Measurements from ENCODE around the gene ADIRF.
"Not testable (repeated sequence)": the region's sequence is repeated elsewhere in the genome, so short reads cannot be mapped to it uniquely, and the experiment has no call there.

The ADIRF gene

DNA sequence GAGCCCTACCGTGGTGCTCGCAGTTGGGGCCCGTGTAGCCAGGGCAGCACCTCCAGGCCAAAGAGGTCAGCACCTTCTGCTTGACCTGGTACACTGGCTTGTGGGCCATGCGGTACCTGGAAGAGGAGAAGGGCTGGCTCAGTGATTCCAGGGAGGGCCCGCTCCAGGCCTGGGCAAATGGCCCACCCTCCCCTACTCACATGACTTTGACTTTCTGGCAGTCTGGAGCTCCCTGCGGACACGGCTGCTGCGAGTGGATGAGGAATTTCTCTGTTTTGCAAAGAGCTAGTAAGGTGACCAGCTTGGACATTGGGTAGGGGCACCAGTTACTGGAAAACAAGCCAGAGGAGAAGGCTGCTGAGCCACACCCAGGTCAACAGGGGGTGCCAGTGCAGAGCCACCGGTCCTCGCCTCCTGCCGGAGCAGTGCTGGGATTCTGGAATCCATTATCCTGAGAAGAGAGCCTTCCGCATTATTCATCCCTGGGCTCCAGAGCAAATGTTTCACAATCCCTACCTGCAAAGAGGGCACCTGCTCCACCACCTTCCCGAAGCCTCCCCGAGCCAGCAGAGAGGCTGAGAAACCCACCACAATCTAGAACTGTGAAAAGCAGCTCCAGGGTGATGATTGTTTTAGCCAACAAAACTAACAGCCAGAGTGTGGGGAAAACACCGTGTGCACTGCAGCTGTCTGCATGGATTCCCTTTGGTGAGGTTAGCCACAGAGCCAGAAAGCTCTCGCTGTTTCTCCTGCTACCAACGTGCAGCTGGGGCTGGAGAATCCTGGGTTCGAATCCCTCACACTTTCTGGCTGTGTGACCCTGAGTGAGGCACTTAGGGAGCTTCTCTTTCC, 22.7 kb upstream of the ADIRF start:
- no peak overlapping the region for H3K4me3 ChIP-seq
- peak overlapping the region in 4 of 21 experiments; percentile 4 to 40 (median 14) for H3K27ac ChIP-seq

DNA sequence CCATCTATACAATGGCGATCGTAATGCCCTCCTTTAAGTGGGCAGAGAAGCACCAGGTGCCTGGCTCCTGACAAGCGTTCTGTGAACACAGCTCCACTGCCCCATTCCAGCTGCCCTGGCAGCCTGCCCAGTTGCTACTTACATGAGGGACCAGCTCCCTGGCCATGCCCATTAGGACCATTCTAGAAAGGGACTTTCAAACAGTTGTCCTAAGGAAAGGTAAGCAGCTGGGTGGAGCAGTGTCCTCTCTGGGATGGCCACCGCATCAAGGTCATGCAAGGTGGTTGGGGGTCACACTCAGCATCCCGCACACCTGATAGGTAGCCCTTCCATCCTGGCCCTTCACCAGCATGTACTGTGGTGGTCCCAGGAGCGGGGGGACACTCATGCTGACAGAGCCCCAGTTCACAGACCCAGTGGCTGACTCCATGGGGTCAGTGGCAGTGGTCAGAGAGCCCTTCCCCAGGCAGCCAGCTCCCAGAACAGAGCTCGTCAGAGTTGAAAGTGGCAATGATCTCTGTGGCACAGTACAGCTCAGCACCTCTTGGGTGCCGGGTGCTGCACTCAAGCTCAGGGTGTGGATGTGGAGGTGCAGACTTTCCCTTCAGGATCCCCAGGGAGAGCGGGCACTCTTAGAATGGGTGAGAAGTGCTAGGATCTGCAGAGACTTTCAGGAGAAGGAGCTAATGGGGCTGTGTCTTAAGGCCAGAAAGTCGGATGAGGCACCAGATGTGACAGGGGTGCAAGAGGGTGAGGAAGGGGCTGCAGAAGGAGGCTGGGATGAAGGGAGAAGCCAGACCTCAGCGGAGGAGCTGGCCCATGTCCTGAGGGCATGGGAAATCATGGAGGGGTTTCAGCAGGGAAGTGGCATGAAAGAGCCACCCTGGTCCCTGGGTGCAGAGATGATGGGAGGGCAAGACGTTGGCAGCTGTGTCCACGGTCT, 21.8 kb upstream of the ADIRF start:
- no peak overlapping the region for H3K27ac ChIP-seq
- no peak overlapping the region for H3K4me3 ChIP-seq

DNA sequence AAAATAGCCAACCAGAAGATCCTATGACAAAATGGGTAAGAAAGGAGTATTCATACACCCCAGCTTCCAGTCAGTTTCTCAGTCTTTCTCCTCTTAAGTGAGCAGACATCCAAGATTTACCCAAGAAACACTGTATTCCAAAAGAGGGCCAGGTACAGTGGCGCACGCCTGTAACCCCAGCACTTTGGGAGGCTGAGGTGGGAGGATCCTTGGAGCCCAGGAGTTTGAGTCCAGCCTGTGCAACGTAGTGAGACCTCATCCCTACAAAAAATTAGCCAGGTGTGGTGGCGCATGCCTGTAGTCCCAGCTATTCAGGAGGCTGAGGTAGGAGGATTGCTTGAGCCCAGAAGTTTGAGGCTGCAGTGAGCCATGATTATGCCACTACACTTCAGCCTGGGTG, 20.5 kb upstream of the ADIRF start:
- H3K27ac ChIP-seq, H3K4me3 ChIP-seq: not testable (repeated sequence)

GRCh38 chr10:86950349-86950748, 17.9 kb upstream of the ADIRF start:
- H3K4me3 ChIP-seq = no peak overlapping the region
- H3K27ac ChIP-seq = peak overlapping the region in 2 of 21 experiments; percentile 8 to 72

GRCh38 chr10:86951184-86951761, 17.0 kb upstream of the ADIRF start:
- Histone ChIP-seq H3K4me3 (no peak overlapping the region), H3K27ac (no peak overlapping the region)

- Histone ChIP-seq H3K4me3 (no peak overlapping the region), H3K27ac (no peak overlapping the region)
Measured at GRCh38 chr10:86952106-86952505, 16.2 kb upstream of the ADIRF start.

DNA sequence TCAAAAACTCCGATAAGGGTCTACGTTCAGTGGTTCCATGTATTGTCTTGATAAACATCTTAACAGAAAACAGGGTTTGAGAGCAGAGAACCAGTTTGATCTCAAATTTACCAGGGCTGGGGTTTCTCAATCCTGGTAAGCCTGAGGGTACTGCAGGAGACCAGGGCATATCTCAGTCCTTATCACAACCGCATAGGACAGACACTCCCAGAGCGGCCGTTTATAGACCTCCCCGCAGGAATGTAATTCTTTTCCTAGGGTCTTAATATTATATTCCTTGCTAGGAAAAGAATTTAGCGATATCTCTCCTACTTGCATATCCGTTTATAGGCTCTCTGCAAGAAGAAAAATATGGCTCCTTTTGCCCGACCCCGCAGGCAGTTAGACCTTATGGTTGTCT, 15.6 kb upstream of the ADIRF start:
- H3K4me3 ChIP-seq, H3K27ac ChIP-seq: not testable (repeated sequence)

DNA sequence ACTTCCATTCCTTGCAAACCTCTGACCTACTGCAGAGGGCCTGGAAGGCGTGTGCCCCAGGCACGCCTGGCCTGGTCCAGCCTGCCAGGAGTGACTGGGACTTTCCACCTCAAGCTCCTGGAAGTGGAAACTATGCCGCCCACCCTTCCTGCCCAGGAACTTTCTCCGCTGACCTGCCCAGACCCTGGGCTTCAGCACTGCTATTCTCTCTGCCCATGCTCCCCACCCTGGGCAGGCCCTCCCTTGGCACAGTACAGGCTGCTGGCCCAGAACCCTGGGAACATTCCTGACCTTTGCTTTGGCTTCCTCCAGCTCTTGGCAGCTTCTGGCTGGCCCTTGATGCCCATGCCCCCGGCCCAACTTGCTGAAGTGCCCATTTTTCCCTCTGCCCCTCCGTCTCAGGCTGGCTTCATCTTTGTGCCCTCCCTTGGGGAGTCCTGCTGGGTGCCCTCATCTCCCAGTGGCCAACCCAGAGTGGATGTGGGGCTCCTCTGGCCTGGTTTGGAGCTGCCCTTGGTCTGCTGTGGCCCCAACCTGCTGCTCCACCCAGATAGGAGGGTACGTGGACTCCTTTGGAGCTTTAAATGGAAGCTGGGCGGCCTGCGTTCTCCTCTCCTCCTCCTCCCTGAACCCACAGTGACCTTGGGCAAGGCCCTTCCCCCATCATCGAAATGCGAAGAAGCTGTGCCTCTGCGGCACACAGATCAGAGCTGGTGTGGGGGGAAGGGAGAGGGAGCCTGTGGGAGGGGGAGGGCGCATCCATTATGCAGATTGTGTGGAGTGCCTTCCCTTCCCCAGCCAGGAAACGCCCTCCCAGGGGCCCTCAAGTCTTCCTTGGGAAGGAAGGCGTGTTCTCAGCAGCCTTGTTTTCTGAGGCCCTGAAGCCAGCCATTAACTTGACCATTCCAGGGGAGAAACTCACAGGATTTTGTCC, 14.3 kb upstream of the ADIRF start:
- H3K27ac ChIP-seq = peak overlapping the region in 20 of 21 experiments; percentile 24 to 85 (median 73)

DNA sequence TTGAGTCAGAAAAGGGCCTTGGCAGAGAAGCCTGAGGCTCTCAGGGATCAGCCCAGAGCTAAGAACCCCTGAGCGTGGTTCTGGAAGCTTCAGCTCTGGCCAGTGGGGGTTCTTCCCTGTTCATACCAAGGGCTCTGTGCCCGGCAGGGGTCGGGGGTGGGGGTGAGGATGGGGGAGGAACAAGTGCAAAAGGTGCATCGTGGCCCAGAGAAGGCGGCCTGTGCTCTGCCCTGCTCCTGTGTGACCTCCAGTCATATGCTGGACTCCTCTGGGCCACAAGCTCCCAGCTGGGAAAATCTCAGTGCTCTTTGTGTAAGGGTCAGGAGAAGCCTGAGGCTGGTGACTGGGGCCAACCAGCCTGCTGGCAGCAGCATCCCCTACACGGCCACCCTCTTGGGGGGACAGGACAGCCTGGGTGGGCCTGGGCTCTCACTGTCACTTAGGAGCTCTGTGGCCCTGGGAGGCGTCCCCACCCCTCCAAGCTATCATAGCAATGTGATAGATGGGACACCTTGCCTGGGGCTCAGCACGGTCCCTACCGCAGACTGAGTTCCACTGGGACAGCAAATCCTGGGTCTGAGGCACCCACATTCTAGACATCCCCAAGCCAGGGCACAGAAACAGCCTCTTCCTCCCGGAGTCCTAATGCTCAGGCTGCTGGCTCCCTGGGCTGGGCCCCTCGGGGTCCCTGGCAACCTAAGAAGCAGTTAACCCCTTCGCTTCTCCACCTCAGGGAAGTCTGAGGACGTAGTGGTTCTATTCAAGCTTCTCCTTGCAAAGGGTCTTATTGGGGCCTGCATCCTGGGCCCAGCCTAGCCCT, 13.4 kb upstream of the ADIRF start:
- peak overlapping the region in 3 of 7 experiments; percentile 2 to 26 (median 25) for H3K4me3 ChIP-seq
- H3K27ac ChIP-seq = peak overlapping the region in 20 of 21 experiments; percentile 24 to 85 (median 69)

More for the DNA sequence above, 14.3 kb upstream of the ADIRF start:
- peak overlapping the region in 1 of 7 experiments; percentile 26 for H3K4me3 ChIP-seq

- Histone ChIP-seq H3K27ac (peak overlapping the region in 17 of 21 experiments; percentile 18 to 85 (median 74)), H3K4me3 (peak overlapping the region; percentile 2 to 26 (median 9))
Measured at GRCh38 chr10:86955501-86956194, 12.6 kb upstream of the ADIRF start.

- Histone ChIP-seq H3K4me3 (peak overlapping the region; percentile 2 to 26 (median 11)), H3K27ac (peak overlapping the region in 15 of 21 experiments; percentile 18 to 85 (median 78))
Measured at GRCh38 chr10:86956195-86956847, 12.0 kb upstream of the ADIRF start.

DNA sequence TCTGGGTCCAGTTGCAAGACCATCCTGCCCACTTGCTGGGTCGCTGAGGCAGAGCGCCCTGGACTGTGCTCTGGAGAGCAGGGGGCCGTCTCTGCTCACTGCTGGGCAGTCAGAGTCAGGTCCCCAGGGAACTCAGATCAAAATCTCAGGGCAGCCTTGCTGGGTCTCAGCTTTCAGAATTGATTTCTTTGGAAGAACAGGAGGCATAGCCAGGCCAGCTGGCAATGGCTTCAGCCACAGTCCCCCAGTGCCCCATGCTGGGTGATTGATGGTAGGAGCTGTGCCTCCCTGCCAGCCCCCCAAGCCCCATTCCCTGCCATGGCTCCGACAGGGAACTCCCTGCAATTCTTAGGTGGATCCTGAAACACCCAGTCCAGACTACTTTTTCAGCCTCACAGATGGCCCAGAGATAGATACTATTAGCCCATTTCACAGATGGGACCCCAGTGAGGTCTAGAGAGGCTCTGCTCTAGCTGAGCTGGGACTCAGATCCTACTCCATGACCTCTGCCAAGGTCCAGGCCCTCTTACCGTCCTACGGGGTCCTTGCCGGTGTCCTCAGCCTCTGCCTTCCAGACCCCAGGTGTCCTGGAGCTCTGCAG, 11.3 kb upstream of the ADIRF start:
- peak overlapping the region in 18 of 21 experiments; percentile 3 to 85 (median 69) for H3K27ac ChIP-seq
- H3K4me3 ChIP-seq = peak overlapping the region in 5 of 7 experiments; percentile 4 to 26 (median 12)

DNA sequence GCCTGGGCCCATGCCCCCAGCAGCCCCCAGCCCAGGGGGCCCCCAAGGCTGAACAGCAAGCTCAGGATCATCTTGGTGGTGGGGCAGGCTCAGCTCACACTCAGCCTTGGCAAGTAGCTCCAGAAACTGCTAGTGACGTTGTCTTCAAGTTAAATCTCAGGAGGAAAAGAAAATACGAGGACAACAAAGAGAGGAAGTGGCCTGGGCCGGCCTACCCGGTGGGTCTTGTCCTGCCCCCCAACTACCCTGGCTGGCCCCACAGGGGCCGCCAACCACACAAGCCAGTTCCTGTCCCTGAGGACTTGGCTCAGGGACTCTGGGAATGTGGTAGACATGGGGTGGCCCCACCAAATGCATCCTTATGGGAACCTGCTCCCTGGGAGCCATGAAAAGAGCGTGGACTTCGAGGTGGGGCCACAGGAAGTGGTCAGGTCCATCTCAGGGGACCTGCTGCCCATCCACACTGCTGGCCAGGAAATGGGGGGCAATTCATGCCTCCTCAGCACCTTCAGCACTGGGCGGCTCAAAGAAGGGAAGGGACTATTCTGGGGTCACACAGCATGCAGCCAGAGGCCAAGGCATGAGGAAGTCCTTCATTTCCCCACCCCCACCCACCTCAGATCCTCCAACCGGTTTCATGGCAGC, 10.7 kb upstream of the ADIRF start, which contains the start of gene MMRN2:
Gene MMRN2 (minus strand): TSS at position 145 of the 645 bp plus-strand sequence. CDS start 74 bp downstream, at position 71.
- peak within 1 kb of the TSS in 5 of 7 experiments; percentile 4 to 26 (median 12) for H3K4me3 ChIP-seq

GRCh38 chr10:86958116-86958900, 10.0 kb upstream of the ADIRF start, which contains the start of gene SNCG:
TSS of gene SNCG (plus strand) at chr10:86958599. CDS start at chr10:86958698, 99 bp downstream.
- H3K4me3 ChIP-seq = peak within 1 kb of the TSS in 3 of 7 experiments; percentile 5 to 26 (median 12)

More for the DNA sequence above, 10.7 kb upstream of the ADIRF start, which contains the start of gene MMRN2:
- peak within 1 kb of the TSS in 19 of 21 experiments; percentile 3 to 85 (median 66) for H3K27ac ChIP-seq

More at GRCh38 chr10:86958116-86958900, 10.0 kb upstream of the ADIRF start, which contains the start of gene SNCG:
- peak within 1 kb of the TSS in 19 of 21 experiments; percentile 10 to 85 (median 61) for H3K27ac ChIP-seq
